SK-N-SH (cell line): ENCODE measurements around the gene REXO5. TPM values are rescaled to one million over a fixed set of nuclear protein-coding genes. Genes with fewer than 3 reads are reported as not detected.

ENCODE experiments used
- CTCF ChIA-PET: fragments of 300-600, 350-600 bp; formaldehyde crosslinking; extraction: SDS; loops from one replicate; lab custom pipeline; 2021; lab: Yijun Ruan, JAX
- POLR2A ChIA-PET: fragments of 350-600 bp; sonication (Branson Sonifier 250); formaldehyde crosslinking; extraction: SDS; loops from one replicate; lab custom pipeline; 2020; ENCODE audit warnings: antibody characterized with exemption, inconsistent platforms; lab: Yijun Ruan, JAX
- DNase-seq: peaks from one replicate; pipeline ENCODE4 v3.0.0; 2012
- H2AFZ ChIP-seq: fragments of 200-600 bp; sonication (generic); 2 replicates; pipeline ENCODE4 v1.8.1; 2016; ENCODE audit warnings: antibody characterized with exemption, mild to moderate bottlenecking, low read depth
- H3F3A ChIP-seq: fragments of 200-600 bp; sonication (generic); replicated peaks from 2 replicates; pipeline ENCODE3; 2016; ENCODE audit warnings: antibody characterized with exemption, mild to moderate bottlenecking; ENCODE audit not compliant: insufficient read depth
- H3K27ac ChIP-seq, 2 experiments: fragments of 200-500 bp in 1 of 2; fragments of 200-600 bp in 1 of 2; sonication (Bioruptor generic) in 1 of 2; sonication (generic), shearing (Covaris generic) in 1 of 2; 2 replicates each; pipeline versions ENCODE4 v1.5.1 to v1.6.1; 2014 to 2016; ENCODE audit warnings: low read depth in 2 of 2, inconsistent platforms in 1 of 2, low read length in 1 of 2, mild to moderate bottlenecking in 1 of 2, mixed read lengths in 1 of 2
- H3K27me3 ChIP-seq: fragments of 200-600 bp; sonication (generic), shearing (Covaris generic); 2 replicates; pipeline ENCODE4 v1.6.1; 2016; ENCODE audit warnings: mixed run types; ENCODE audit not compliant: insufficient read depth
- H3K36me3 ChIP-seq, 2 experiments: fragments of 200-500 bp in 1 of 2; fragments of 200-600 bp in 1 of 2; sonication (Bioruptor generic) in 1 of 2; sonication (generic) in 1 of 2; replicated peaks in 1 of 2; 2 replicates each; pipeline versions ENCODE3 to v1.5.1; 2014 to 2016; ENCODE audit warnings: low read length in 1 of 2, mild to moderate bottlenecking in 1 of 2; ENCODE audit not compliant: insufficient read depth in 2 of 2, control insufficient read depth in 1 of 2
- H3K4me1 ChIP-seq, 2 experiments: fragments of 200-500 bp in 1 of 2; fragments of 200-600 bp in 1 of 2; sonication (Bioruptor generic) in 1 of 2; sonication (generic), shearing (Covaris generic) in 1 of 2; 2 replicates each; pipeline versions ENCODE4 v1.5.1 to v1.6.1; 2014 to 2016; ENCODE audit warnings: low read depth in 1 of 2, low read length in 1 of 2, mixed run types in 1 of 2; ENCODE audit not compliant: insufficient read depth in 2 of 2, control insufficient read depth in 1 of 2
- H3K4me2 ChIP-seq: fragments of 200-600 bp; sonication (generic), shearing (Covaris generic); 2 replicates; pipeline ENCODE4 v1.6.1; 2017; ENCODE audit warnings: mixed run types
- H3K4me3 ChIP-seq, 2 experiments: fragments of 200-500 bp in 1 of 2; fragments of 200-600 bp in 1 of 2; sonication (Bioruptor generic) in 1 of 2; sonication (generic), shearing (Covaris generic) in 1 of 2; 2 replicates each; pipeline versions ENCODE4 v1.5.1 to v1.8.1; 2014 to 2016; ENCODE audit warnings: low read depth in 2 of 2, inconsistent platforms in 1 of 2, low read length in 1 of 2, mild to moderate bottlenecking in 1 of 2, mixed read lengths in 1 of 2, moderate library complexity in 1 of 2
- H3K79me2 ChIP-seq: fragments of 200-600 bp; sonication (generic); 2 replicates; pipeline ENCODE4 v1.8.1; 2017; ENCODE audit warnings: mild to moderate bottlenecking; ENCODE audit not compliant: insufficient read depth
- H3K9ac ChIP-seq: fragments of 200-600 bp; sonication (generic); 2 replicates; pipeline ENCODE4 v1.6.1; 2017; ENCODE audit warnings: mixed run types
- H3K9me2 ChIP-seq: fragments of 200-600 bp; sonication (generic); 2 replicates; pipeline ENCODE4 v1.6.1; 2017; ENCODE audit warnings: mixed run types
- H3K9me3 ChIP-seq: fragments of 200-600 bp; sonication (generic); 2 replicates; pipeline ENCODE4 v1.6.1; 2017; ENCODE audit warnings: mixed run types, mild to moderate bottlenecking, moderate library complexity
- H4K20me1 ChIP-seq: fragments of 200-600 bp; sonication (generic); 2 replicates; pipeline ENCODE4 v1.6.1; 2017; ENCODE audit warnings: mild to moderate bottlenecking, mixed run types; ENCODE audit not compliant: insufficient read depth
- CHD2 ChIP-seq: fragments of 150-350 bp; IDR thresholded peaks from 2 replicates; pipeline ENCODE4 v1.6.1; 2018; ENCODE audit warnings: low read length; ENCODE audit not compliant: partially characterized antibody
- ELF1 ChIP-seq: IDR thresholded peaks from 2 replicates; pipeline ENCODE4 v1.4.0; 2012
- EP300 ChIP-seq, 2 experiments: IDR thresholded peaks; 2 replicates each; pipeline versions ENCODE4 v1.4.0 to v1.6.1; 2012; ENCODE audit warnings: borderline replicate concordance in 1 of 2, low read depth in 1 of 2, low read length in 1 of 2
- EZH2phosphoT487 ChIP-seq: fragments of 200-600 bp; sonication (generic); IDR thresholded peaks from 2 replicates; pipeline ENCODE4 v1.6.1; 2017; ENCODE audit warnings: low read depth, mixed run types, mild to moderate bottlenecking, antibody characterized with exemption, moderate library complexity, borderline replicate concordance
- FOSL2 ChIP-seq: IDR thresholded peaks from 2 replicates; pipeline ENCODE4 v1.4.0; 2012; ENCODE audit warnings: low read depth, mild to moderate bottlenecking, moderate library complexity, borderline replicate concordance
- FOXJ3 ChIP-seq: sonication (generic); formaldehyde crosslinking; IDR thresholded peaks from 2 replicates; pipeline ENCODE4 v1.5.1; 2020; ENCODE audit warnings: mild to moderate bottlenecking, missing genetic modification reagents
- GATA2 ChIP-seq: sonication (generic); formaldehyde crosslinking; IDR thresholded peaks from 2 replicates; pipeline ENCODE4 v1.5.0; 2020; ENCODE audit warnings: mild to moderate bottlenecking, missing genetic modification reagents
- JUND ChIP-seq: IDR thresholded peaks from 2 replicates; pipeline ENCODE4 v1.4.0; 2012
- MEF2A ChIP-seq: IDR thresholded peaks from 2 replicates; pipeline ENCODE4 v1.4.0; 2012; ENCODE audit warnings: low read depth, borderline replicate concordance
- NFIC ChIP-seq: IDR thresholded peaks from 2 replicates; pipeline ENCODE4 v1.4.0; 2012; ENCODE audit warnings: borderline replicate concordance
- POLR2AphosphoS5 ChIP-seq: IDR thresholded peaks from 2 replicates; pipeline ENCODE4 v1.6.1; 2012; ENCODE audit warnings: low read depth, low read length
- RAD21 ChIP-seq: IDR thresholded peaks from 2 replicates; pipeline ENCODE4 v1.6.1; 2012; ENCODE audit warnings: mild to moderate bottlenecking, low read length
- RXRA ChIP-seq: IDR thresholded peaks from 2 replicates; pipeline ENCODE4 v1.4.0; 2012; ENCODE audit warnings: low read depth, mild to moderate bottlenecking, borderline replicate concordance
- TEAD4 ChIP-seq: IDR thresholded peaks from 2 replicates; pipeline ENCODE4 v1.4.0; 2012; ENCODE audit warnings: mild to moderate bottlenecking, borderline replicate concordance; ENCODE audit not compliant: insufficient read depth
- USF1 ChIP-seq: IDR thresholded peaks from 2 replicates; pipeline ENCODE4 v1.4.0; 2012; ENCODE audit warnings: low read depth, borderline replicate concordance
- USF2 ChIP-seq: fragments of 150-350 bp; IDR thresholded peaks from 2 replicates; pipeline ENCODE4 v1.6.1; 2017; ENCODE audit warnings: antibody characterized with exemption, low read length, low read depth, borderline replicate concordance
- ZBTB33 ChIP-seq: IDR thresholded peaks from 2 replicates; pipeline ENCODE4 v1.4.0; 2012; ENCODE audit warnings: low read depth, borderline replicate concordance
- WGBS: methylation state at CpG from one replicate; pipeline ENCODE4 v1.1.6; 2017; ENCODE audit warnings: low lambda C conversion rate; 5-methylcytosine and 5-hydroxymethylcytosine counted together
- polyA plus RNA-seq, 3 experiments: library from polyadenylated mRNA; depleted of rRNA; stranded (reverse); fragments of >200 nt; gene quantifications; 2 replicates each; pipeline ENCODE4 v1.2.3, GENCODE V29; 2012

Gene REXO5
- polyA plus RNA-seq, 1 of the 3 experiments (the other 2 are of a cell fraction) = 3.8 TPM

GRCh38 chr16:20880867-20881502 lies 74.7 kb downstream of the REXO5 start:
- H3K27ac ChIP-seq = no peak overlapping the region
- peaks cover 27% of the 10 kb centered on the region for H3F3A ChIP-seq
- no peaks in the 10 kb centered on the region for H3K27me3 ChIP-seq
- no peak overlapping the region for H3K4me2 ChIP-seq
- TF ChIP-seq ZBTB33 = no peak
- no peak for TF ChIP-seq POLR2AphosphoS5
- no peak for TF ChIP-seq TEAD4
- TF ChIP-seq MEF2A = no peak
- TF ChIP-seq NFIC = no peak
- no peak for TF ChIP-seq USF2
- no peak for TF ChIP-seq FOXJ3 (CRISPR knock-in tag)
- no peak for TF ChIP-seq ELF1
- no peak for TF ChIP-seq EP300 (IDR thresholded peaks at IDR 0.05; ENCODE audit: borderline replicate concordance in 1 of 2, low read depth in 1 of 2, low read length in 1 of 2)
- no peak for TF ChIP-seq USF1
- TF ChIP-seq EZH2phosphoT487 = no peak
- TF ChIP-seq GATA2 (CRISPR knock-in tag) = no peak
- no peak for TF ChIP-seq CHD2
- TF ChIP-seq RAD21 = no peak
- TF ChIP-seq JUND = no peak
- no peak for TF ChIP-seq RXRA
- no peak for TF ChIP-seq FOSL2
- H4K20me1 ChIP-seq = peaks cover 7% of the 10 kb centered on the region; the same call in 1 of the 2 replicates
- H3K4me1 ChIP-seq = peaks cover 9 to 19% of the 10 kb centered on the region in 2 experiments; a peak in 3 of 4 replicates
- H3K9me2 ChIP-seq = no peaks in the 10 kb centered on the region
- no peak overlapping the region for H3K9ac ChIP-seq
- peaks cover 89% of the 10 kb centered on the region for H3K79me2 ChIP-seq
- ChIA-PET POLR2A (no interaction called here), CTCF (no interaction called here)
- no peaks in the 10 kb centered on the region for H3K9me3 ChIP-seq
- 85% methylated on average over 3 of the region's 3 CpGs for WGBS
- H3K36me3 ChIP-seq = no peaks in the 10 kb centered on the region
- DNase-seq = no peak
- H2AFZ ChIP-seq = no peak overlapping the region
- H3K4me3 ChIP-seq = no peak overlapping the region
